ENCODE data around the gene CD3E. TPM values are rescaled to one million over a fixed set of nuclear protein-coding genes. Genes with fewer than 3 reads are reported as not detected.
A peak's percentile ranks its signal among the peaks of the same experiment; 100 is the strongest.

CD3E gene
- total and polyA plus RNA-seq, 9 donors = 0.13 to 0.64 (median 0.31) TPM

- Histone ChIP-seq H3K9me3 (replicated peaks; ENCODE audit: control insufficient read depth, low read depth, low read length) (no peaks in the 10 kb centered on the region), H3K36me3 (ENCODE audit: control insufficient read depth, insufficient read depth, low read length) (no peaks in the 10 kb centered on the region), H3K27me3 (ENCODE audit: control insufficient read depth, insufficient read depth, low read length) (peaks cover 8% of the 10 kb centered on the region), H3K27ac (ENCODE audit: low read length) (no peak overlapping the region), H3K4me1 (ENCODE audit: control insufficient read depth, insufficient read depth, low read length) (no peaks in the 10 kb centered on the region), H3K4me3 (ENCODE audit: low read length) (no peak overlapping the region)
- no peak for DNase-seq
- WGBS (ENCODE audit: insufficient coverage) = no CpG with 5 or more reads among the region's 1 CpG
Observed at GRCh38 chr11:118287006-118287405, 17.5 kb upstream of the CD3E start.

GRCh38 chr11:118289401-118289800 lies 15.1 kb upstream of the CD3E start:
- no peaks in the 10 kb centered on the region for H3K4me1 ChIP-seq (ENCODE audit: control insufficient read depth, insufficient read depth, low read length)
- H3K9me3 ChIP-seq (replicated peaks; ENCODE audit: control insufficient read depth, low read depth, low read length) = no peaks in the 10 kb centered on the region
- no peak overlapping the region for H3K4me3 ChIP-seq (ENCODE audit: low read length)
- peak; percentile 43 for DNase-seq
- no peak overlapping the region for H3K27ac ChIP-seq (ENCODE audit: low read length)
- no peaks in the 10 kb centered on the region for H3K36me3 ChIP-seq (ENCODE audit: control insufficient read depth, insufficient read depth, low read length)
- peaks cover 5% of the 10 kb centered on the region for H3K27me3 ChIP-seq (ENCODE audit: control insufficient read depth, insufficient read depth, low read length)

GRCh38 chr11:118290923-118291322 lies 13.6 kb upstream of the CD3E start:
- peak; percentile 28 for DNase-seq
- peaks cover 5% of the 10 kb centered on the region for H3K27me3 ChIP-seq (ENCODE audit: control insufficient read depth, insufficient read depth, low read length)
- WGBS (ENCODE audit: insufficient coverage) = 37% methylated on average over 8 of the region's 9 CpGs

GRCh38 chr11:118291477-118292135 lies 12.9 kb upstream of the CD3E start:
- 80% methylated on average over 2 of the region's 9 CpGs for WGBS (ENCODE audit: insufficient coverage)
- H3K9me3 ChIP-seq (replicated peaks; ENCODE audit: control insufficient read depth, low read depth, low read length) = no peaks in the 10 kb centered on the region
- H3K27me3 ChIP-seq (ENCODE audit: control insufficient read depth, insufficient read depth, low read length) = peaks cover 5% of the 10 kb centered on the region
- peak; percentile 14 for DNase-seq
- no peaks in the 10 kb centered on the region for H3K36me3 ChIP-seq (ENCODE audit: control insufficient read depth, insufficient read depth, low read length)
- no peak overlapping the region for H3K4me3 ChIP-seq (ENCODE audit: low read length)
- no peak overlapping the region for H3K27ac ChIP-seq (ENCODE audit: low read length)
- no peaks in the 10 kb centered on the region for H3K4me1 ChIP-seq (ENCODE audit: control insufficient read depth, insufficient read depth, low read length)

More at GRCh38 chr11:118290923-118291322, 13.6 kb upstream of the CD3E start:
- no peaks in the 10 kb centered on the region for H3K4me1 ChIP-seq (ENCODE audit: control insufficient read depth, insufficient read depth, low read length)
- no peak overlapping the region for H3K27ac ChIP-seq (ENCODE audit: low read length)
- no peaks in the 10 kb centered on the region for H3K9me3 ChIP-seq (replicated peaks; ENCODE audit: control insufficient read depth, low read depth, low read length)
- no peak overlapping the region for H3K4me3 ChIP-seq (ENCODE audit: low read length)
- no peaks in the 10 kb centered on the region for H3K36me3 ChIP-seq (ENCODE audit: control insufficient read depth, insufficient read depth, low read length)

GRCh38 chr11:118294053-118294452 lies 10.5 kb upstream of the CD3E start:
- no CpG with 5 or more reads among the region's 2 CpGs for WGBS (ENCODE audit: insufficient coverage)
- Histone ChIP-seq H3K4me1 (ENCODE audit: control insufficient read depth, insufficient read depth, low read length) (no peaks in the 10 kb centered on the region), H3K9me3 (replicated peaks; ENCODE audit: control insufficient read depth, low read depth, low read length) (no peaks in the 10 kb centered on the region), H3K27me3 (ENCODE audit: control insufficient read depth, insufficient read depth, low read length) (peaks cover 5% of the 10 kb centered on the region), H3K4me3 (ENCODE audit: low read length) (no peak overlapping the region), H3K36me3 (ENCODE audit: control insufficient read depth, insufficient read depth, low read length) (no peaks in the 10 kb centered on the region), H3K27ac (ENCODE audit: low read length) (no peak overlapping the region)
- no peak for DNase-seq

- Histone ChIP-seq H3K4me3 (ENCODE audit: low read length) (no peak overlapping the region), H3K27ac (ENCODE audit: low read length) (no peak overlapping the region), H3K9me3 (replicated peaks; ENCODE audit: control insufficient read depth, low read depth, low read length) (no peaks in the 10 kb centered on the region), H3K36me3 (ENCODE audit: control insufficient read depth, insufficient read depth, low read length) (no peaks in the 10 kb centered on the region), H3K27me3 (ENCODE audit: control insufficient read depth, insufficient read depth, low read length) (peaks cover 5% of the 10 kb centered on the region), H3K4me1 (ENCODE audit: control insufficient read depth, insufficient read depth, low read length) (no peaks in the 10 kb centered on the region)
- 61% methylated on average over 4 of the region's 5 CpGs for WGBS (ENCODE audit: insufficient coverage)
- DNase-seq = no peak
Observed at GRCh38 chr11:118295199-118295598, 9.3 kb upstream of the CD3E start.

GRCh38 chr11:118295815-118296454 lies 8.6 kb upstream of the CD3E start:
- no peak overlapping the region for H3K27ac ChIP-seq (ENCODE audit: low read length)
- H3K27me3 ChIP-seq (ENCODE audit: control insufficient read depth, insufficient read depth, low read length) = peaks cover 5% of the 10 kb centered on the region
- 83% methylated on average over 1 of the region's 3 CpGs for WGBS (ENCODE audit: insufficient coverage)
- no peaks in the 10 kb centered on the region for H3K36me3 ChIP-seq (ENCODE audit: control insufficient read depth, insufficient read depth, low read length)
- no peaks in the 10 kb centered on the region for H3K4me1 ChIP-seq (ENCODE audit: control insufficient read depth, insufficient read depth, low read length)
- no peak for DNase-seq
- H3K9me3 ChIP-seq (replicated peaks; ENCODE audit: control insufficient read depth, low read depth, low read length) = no peaks in the 10 kb centered on the region
- no peak overlapping the region for H3K4me3 ChIP-seq (ENCODE audit: low read length)

GRCh38 chr11:118301600-118302195 lies 2.8 kb upstream of the CD3E start:
- Histone ChIP-seq H3K36me3 (ENCODE audit: control insufficient read depth, insufficient read depth, low read length) (no peaks in the 10 kb centered on the region), H3K27ac (ENCODE audit: low read length) (no peak overlapping the region), H3K9me3 (replicated peaks; ENCODE audit: control insufficient read depth, low read depth, low read length) (no peaks in the 10 kb centered on the region), H3K4me3 (ENCODE audit: low read length) (no peak overlapping the region), H3K27me3 (ENCODE audit: control insufficient read depth, insufficient read depth, low read length) (peaks cover 12% of the 10 kb centered on the region), H3K4me1 (ENCODE audit: control insufficient read depth, insufficient read depth, low read length) (no peaks in the 10 kb centered on the region)
- no peak for DNase-seq
- 69% methylated on average over 7 of the region's 8 CpGs for WGBS (ENCODE audit: insufficient coverage)

GRCh38 chr11:118304227-118304567 lies 333 bp upstream of the CD3E start:
- H3K27ac ChIP-seq (ENCODE audit: low read length) = no peak overlapping the region
- H3K9me3 ChIP-seq (replicated peaks; ENCODE audit: control insufficient read depth, low read depth, low read length) = no peaks in the 10 kb centered on the region
- no peaks in the 10 kb centered on the region for H3K4me1 ChIP-seq (ENCODE audit: control insufficient read depth, insufficient read depth, low read length)
- WGBS (ENCODE audit: insufficient coverage) = no CpG with 5 or more reads among the region's 1 CpG
- H3K36me3 ChIP-seq (ENCODE audit: control insufficient read depth, insufficient read depth, low read length) = no peaks in the 10 kb centered on the region
- no peak for DNase-seq
- H3K4me3 ChIP-seq (ENCODE audit: low read length) = no peak overlapping the region
- peaks cover 12% of the 10 kb centered on the region for H3K27me3 ChIP-seq (ENCODE audit: control insufficient read depth, insufficient read depth, low read length)

GRCh38 chr11:118305726-118306125 lies 1.2 kb downstream of the CD3E start:
- Histone ChIP-seq H3K4me3 (ENCODE audit: low read length) (no peak overlapping the region), H3K27me3 (ENCODE audit: control insufficient read depth, insufficient read depth, low read length) (peaks cover 12% of the 10 kb centered on the region), H3K27ac (ENCODE audit: low read length) (no peak overlapping the region), H3K36me3 (ENCODE audit: control insufficient read depth, insufficient read depth, low read length) (no peaks in the 10 kb centered on the region), H3K4me1 (ENCODE audit: control insufficient read depth, insufficient read depth, low read length) (no peaks in the 10 kb centered on the region), H3K9me3 (replicated peaks; ENCODE audit: control insufficient read depth, low read depth, low read length) (no peaks in the 10 kb centered on the region)
- DNase-seq = no peak
- WGBS (ENCODE audit: insufficient coverage) = 41% methylated on average over 8 of the region's 8 CpGs
